Non-pigmented ciliary epithelial cell (primary cell): Measurements from ENCODE around the gene CSNK1E.

Experiments used
- DNase-seq: peaks from one replicate; pipeline ENCODE4 v3.0.0-alpha.2; 2010; ENCODE audit warnings: low read depth

CSNK1E gene

DNA sequence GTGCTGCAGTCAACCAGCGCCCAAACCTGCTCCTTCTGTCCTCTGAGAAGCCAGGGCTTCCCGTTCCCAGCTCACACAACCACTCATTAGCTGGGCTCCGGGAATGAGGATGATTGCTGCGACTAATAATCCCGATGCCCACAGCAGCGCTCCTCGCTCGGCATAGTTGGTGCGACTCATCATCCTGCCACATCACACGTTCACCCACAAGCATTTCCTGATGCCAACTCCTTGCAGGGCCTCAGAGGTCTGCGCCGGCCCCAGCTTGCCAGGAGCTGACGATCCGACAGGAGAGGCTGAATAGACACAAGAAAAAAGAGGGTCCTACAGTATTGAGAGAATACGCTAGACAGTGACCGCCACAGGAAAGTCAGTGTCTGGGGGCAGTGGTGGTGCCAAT, 10.6 kb upstream of the CSNK1E start:
- DNase-seq = no peak

GRCh38 chr22:38327396-38327795, 10.2 kb upstream of the CSNK1E start:
- no peak for DNase-seq

DNA sequence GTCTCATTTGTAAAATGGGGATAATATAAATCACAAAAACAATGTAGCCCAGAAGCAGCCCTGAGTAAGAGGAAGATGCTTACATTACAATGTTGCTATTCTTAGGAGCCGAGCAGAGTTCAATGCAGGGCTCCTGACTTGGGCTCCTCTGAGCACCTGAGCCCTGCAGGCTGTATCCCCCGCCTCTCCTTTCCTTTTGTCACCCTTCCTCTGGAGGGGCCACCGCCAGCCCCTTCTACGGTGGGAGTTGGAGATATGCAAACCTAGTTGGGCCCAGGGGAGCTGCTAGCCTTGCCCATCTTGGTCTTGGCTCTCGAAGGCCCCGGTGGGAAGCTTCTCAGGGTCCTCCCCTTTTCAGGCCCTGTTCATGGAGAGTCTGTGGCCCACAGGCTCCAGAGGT, 8.4 kb upstream of the CSNK1E start:
- DNase-seq = no peak

DNA sequence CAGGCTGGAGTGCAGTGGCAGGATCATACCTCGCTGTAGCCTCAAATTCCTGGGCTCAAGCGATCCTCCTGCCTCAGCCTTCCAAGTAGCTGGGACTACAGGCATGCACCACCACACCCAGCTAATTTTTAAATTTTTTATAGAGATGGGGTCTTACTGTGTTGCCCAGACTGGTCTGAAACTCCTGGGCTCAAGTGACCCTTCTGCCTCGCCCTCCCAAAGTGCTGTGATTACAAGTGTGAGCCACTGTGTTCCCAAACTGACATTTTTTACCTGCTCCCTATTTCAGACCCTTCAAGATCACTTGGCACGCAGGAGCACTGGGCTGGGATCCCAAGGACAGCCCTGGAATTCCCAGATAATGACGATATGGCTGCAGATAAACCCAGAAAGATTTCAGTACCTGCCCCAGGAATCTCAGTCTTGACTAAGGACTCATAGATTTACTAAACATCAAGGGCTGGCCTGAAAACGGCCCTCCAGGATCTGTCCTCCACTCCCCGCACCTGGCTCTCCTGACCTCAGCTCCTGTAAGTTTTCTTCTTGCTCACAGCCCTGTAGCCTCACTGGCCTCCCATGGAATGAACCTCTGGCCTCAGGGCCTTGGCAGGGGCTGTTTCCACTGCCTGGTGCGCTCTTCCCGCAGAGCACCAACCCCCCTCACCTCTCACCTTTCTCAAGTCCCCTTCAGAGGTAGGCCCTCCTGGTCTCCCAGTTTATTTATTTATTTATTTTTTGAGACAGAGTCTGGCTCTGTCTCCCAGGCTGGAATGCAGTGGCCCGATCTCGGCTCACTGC, 3.6 kb upstream of the CSNK1E start:
- DNase-seq = no peak

DNA sequence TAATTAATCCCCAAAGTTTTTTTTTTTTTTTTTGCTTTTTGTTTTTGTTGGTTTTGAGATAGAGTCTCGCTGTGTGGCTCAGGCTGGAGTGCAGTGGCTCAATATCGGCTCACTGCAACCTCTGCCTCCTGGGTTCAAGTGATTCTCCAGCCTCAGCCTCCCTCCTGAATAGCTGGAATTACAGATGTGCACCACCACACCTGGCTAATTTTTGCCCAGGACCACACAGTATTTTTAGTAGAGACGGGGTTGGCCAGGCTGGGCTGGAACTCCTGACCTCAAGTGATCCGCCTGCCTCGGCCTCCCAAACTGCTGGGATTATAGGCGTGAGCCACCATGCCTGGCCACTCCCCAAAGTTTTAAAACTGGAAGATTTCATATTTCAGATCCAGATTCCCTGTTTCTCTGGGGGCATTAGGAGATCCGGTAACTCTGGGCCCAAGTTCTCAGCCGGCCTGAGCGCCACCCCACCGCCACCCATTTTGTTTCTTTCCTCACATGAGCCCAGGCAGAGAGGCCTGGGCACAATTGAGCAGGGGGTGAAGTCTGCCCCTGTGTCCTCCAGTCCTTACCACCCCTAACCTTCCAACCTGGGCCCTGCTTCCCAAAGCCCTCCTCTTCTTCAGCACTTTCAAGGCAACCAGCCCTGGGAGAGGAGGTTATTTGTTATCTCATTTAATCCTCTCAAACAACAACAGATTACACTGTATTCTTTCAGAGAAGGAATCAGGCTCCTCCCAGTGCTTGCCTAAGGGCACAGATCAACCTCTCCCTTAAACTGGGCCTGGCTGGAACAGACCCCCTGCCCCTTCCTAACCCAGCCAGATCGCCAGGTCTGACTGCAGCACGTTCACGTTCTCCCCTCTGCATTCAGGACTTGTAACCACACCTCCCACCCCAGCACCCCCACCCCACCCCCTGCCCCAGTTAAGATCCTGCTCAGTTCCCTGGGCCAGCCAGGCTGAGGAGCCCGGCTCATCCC, 1.9 kb upstream of the CSNK1E start:
- no peak for DNase-seq

GRCh38 chr22:38317995-38318715, 922 bp upstream of the CSNK1E start:
- peak; percentile 70 for DNase-seq

DNA sequence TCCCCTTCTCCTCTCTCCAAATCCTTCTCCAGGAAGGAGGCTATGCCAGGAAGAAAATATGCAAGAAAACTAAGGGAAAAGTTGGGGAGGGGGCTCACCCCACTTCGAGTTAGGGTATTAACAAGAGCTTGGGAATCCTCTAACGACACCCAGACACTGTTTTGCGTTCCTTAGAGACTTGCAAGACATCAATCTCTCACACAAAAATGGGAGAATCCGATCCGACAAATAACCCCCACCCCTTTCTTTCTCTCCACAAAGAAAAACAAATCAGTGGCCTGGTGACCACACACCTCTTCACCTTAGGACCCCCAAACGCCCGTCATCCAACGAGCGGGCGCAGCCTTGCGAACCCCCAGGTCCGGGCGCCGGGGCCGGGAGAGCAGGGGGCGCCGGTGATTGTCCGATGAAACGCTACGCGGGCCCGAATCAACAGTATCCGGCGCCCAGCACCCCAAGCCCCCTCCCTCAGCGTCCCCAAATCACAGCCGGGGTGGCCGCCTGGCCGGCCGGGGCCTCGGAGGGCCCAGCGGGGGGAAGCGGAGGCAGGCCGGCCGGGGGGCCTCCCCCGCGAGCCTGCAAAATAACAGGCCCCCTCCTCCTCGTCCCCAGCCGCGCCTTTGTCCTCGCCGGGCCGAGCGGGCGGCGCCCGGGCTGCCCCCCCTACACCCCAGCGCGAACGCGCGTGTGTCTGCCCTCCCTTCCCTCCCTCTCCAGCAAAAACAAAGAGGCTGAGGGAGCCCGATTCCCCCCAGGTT, 690 bp downstream of the CSNK1E start:
- no peak for DNase-seq

- DNase-seq = no peak
These were observed 1.3 kb downstream of the CSNK1E start for GRCh38 chr22:38315823-38316363.

DNA sequence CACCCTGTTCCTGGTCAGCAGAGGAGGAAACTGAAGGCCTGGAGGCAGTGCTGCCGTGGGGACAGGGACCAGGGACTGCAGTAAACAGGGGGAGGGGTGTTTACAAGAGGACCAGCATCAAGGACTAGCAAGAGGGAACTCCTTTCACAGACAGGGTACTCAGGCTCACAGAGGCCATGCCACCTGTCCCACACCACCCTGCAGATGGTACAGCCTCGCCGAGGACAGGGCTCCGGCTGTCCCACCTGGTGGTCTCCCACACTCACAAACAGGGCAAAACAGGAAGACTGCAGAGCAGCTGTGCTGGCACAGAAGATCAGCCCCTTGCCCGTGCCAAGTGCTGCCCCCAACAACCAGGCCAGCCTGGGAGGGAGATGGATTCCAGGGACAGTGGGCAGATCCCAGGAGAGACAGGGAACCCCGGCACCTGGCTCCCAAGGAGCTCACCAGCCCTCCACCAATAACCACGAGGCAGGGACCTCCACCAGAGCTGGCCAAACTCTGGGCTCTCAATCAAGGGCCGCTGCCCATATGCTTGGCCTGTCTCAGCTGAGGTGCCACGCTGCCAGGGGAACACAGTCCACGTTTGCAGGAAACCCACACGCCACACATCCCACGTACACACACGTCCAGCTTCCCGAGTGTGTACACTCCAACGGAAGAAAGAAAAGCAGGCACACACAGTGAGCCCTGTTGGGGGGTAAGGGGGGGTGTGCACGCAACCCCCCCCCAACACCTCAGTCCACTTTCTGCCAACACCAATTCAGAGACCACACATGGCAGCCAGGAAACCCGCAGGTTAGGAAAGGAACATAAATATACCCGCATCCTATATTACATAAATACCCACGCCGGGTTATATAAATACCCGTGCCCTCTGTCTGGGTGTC, 2.1 kb downstream of the CSNK1E start:
- DNase-seq = no peak

DNA sequence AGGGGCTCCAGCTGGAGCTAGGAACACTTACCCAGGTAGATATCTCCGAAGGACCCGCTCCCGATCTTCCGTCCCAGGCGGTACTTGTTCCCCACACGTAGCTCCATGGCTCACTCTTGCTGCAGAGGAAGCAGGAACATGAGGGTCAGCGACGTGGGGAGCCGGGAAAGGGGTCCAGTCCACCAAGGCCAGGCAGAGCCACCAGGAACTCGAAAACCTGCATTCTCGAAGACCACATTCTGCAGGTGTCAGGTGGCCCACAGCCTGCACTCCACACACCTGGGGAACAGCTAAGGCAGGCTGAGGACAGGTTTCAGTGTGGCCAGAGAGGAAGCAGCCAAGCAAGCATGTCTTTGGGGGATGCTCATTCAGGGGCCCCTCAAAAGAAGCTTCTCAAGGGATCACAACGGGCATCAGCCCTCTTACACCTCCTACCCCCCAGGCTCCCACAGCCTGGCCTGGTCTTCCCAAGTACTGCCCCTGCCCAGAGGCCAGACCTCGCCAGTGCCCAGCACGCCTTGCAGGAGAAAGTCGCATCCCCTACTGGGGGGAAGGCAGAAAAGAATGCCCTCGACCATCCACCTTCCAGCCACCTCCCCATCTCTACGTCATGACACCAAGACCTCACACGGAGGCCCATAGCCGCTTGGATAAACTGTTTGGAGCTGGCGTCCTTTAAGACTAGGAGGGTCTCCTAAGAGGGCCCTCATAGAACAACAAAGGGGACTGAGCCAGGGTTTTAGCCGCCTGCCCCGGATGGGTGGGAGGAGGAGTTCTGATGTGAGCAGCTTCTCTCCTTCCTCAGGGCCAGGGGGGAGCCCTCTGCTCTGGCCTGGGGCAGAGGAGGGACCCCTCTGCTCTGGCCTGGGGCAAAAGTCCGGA, 2.9 kb downstream of the CSNK1E start:
- DNase-seq = no peak

DNA sequence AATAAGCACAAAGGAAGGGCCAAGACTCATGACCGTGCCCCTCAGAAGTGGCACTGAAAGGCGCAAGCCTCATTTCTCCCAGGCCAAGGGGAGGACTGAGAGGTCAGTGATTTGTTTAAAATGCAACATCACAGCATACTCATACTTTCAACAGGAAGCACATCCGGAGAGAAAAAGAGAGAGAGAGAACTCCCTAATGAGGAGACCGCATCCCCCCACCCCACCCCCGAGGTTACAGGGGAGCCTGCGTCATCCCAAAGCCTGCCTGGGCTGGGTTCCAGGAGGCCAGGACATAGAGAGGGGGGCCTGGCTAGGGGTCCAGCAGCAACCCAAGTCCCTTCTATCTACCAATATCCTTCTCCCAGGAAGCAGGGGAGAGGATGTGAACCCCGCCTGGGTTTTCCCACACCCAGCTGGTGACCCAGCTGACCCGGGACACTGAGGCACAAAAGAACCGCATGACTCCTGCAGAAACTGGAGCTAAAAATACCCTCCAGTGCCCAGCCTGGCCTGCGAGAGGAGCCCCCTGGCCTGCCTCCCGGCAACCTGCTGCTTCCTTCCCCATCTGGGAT, 3.8 kb downstream of the CSNK1E start:
- peak; percentile 70 for DNase-seq

DNA sequence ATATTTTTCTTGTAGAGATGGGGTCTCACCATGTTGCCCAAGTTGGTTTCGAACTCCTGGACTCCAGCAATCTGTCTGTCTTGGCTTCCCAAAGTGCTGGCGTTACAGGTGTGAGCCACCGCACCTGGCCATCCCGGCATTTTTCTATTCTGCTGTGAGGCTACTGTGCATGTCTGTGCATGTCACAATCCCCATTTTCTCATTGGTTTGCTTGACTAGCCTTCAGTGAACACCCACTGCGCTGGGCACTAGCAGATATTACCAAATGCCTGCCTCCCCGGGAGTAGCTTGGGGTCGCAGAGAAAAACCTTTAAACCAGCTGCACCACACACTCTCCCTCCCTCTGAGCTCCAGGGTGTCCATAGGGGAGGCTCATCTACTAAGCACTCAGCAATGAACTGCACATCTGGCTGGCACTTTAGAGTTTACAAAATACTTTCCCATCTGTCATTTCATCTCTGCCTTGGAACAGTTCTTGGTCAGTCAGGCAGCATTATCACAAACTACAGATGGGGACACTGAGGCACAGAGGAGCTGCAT, 4.9 kb downstream of the CSNK1E start:
- DNase-seq = no peak

DNA sequence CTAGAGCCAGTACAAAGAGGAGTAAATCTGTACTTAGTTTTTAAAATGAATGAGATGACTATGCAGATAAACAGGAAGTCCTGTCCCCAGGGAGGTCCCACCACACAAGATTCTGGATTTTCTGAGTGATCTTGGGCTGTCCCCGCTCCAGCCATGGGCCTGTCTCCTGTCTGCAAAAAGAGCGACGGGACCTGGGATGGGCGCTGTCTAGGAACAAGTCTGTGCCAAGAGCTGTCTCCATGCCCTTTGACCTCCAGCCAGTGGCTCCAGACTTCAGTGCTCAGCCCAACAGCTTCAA, 6.0 kb downstream of the CSNK1E start:
- DNase-seq = no peak

- DNase-seq = no peak
These were observed 6.5 kb downstream of the CSNK1E start for GRCh38 chr22:38310518-38311322.

- DNase-seq = no peak
These were observed 7.4 kb downstream of the CSNK1E start for GRCh38 chr22:38309614-38310517.

DNA sequence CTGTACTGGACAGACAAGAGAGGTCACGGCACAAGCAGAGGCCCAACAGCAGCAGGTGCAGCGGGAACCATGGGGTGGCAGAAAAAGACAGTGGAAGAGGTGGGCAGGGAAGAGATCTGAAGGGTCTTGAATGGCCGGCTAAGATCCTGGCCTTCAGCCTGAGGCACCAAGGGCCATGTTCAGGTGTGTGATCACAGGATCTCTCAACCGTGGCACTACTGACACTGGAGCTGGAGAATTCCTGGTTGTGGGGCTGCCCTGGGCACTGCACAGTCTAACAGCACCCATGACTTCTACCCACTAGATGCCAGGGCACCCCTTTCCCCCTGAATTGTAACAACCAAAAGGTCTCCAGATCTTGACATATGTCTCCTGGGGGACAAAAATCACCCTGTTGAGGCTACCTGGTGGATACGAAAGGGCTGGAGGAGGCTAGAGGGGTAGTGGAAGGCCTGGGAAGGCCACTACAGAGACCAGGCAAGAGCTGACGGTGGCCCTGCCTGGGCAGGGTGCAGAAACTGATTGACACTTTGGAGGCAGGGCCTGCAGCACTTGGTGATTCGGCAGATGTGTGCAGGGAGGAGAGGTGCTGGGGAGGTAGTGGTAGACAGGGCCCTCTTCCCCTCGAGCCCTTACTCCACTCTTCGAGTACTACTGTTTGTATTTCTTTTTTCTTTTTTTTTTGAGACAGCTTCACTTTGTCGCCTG, 8.3 kb downstream of the CSNK1E start:
- no peak for DNase-seq
